Coronary artery (tissue), 2 donors: ENCODE results near the gene ANP32A.

ENCODE experiments used
- DNase-seq: peaks from one replicate; pipeline ENCODE4 v3.0.0-alpha.2; 2017; ENCODE audit warnings: low spot score
- H3K27ac ChIP-seq, 2 donors: fragments of 200-600 bp; sonication (generic); one replicate each; pipeline ENCODE4 v1.5.1; 2016 to 2019
- H3K4me3 ChIP-seq: fragments of 200-600 bp; sonication (generic); 2 replicates; pipeline ENCODE4 v1.5.1; 2016; ENCODE audit warnings: mild to moderate bottlenecking, moderate library complexity
- CTCF ChIP-seq: fragments of 200-600 bp; sonication (generic); IDR thresholded peaks from one replicate; pipeline ENCODE4 v1.5.1; 2019; ENCODE audit warnings: antibody characterized with exemption

ANP32A gene

GRCh38 chr15:68733666-68734065 lies 87.0 kb downstream of the ANP32A start:
- Histone ChIP-seq H3K27ac (no peak overlapping the region), H3K4me3 (no peak overlapping the region)
- no peak for TF ChIP-seq CTCF
- DNase-seq = no peak

- Histone ChIP-seq H3K4me3 (no peak overlapping the region), H3K27ac (no peak overlapping the region)
- DNase-seq = no peak
- TF ChIP-seq CTCF = no peak
Observed at GRCh38 chr15:68732451-68732850, 88.2 kb downstream of the ANP32A start.

GRCh38 chr15:68730976-68731897 lies 89.5 kb downstream of the ANP32A start:
- Histone ChIP-seq H3K4me3 (no peak overlapping the region), H3K27ac (peak overlapping the region in 1 of 2 donors; percentile 26)
- no peak for TF ChIP-seq CTCF
- DNase-seq = no peak

- no peak for DNase-seq
- peak; percentile 51 for TF ChIP-seq CTCF
- Histone ChIP-seq H3K27ac (peak overlapping the region in 1 of 2 donors; percentile 26), H3K4me3 (no peak overlapping the region)
Observed at GRCh38 chr15:68730471-68730919, 90.2 kb downstream of the ANP32A start.

- no peak for TF ChIP-seq CTCF
- Histone ChIP-seq H3K4me3 (no peak overlapping the region), H3K27ac (peak overlapping the region in 1 of 2 donors; percentile 25)
- no peak for DNase-seq
Observed at GRCh38 chr15:68729789-68730411, 90.8 kb downstream of the ANP32A start.
